22Rv1 (cell line): ENCODE results near the gene PLCB1.

Experiments used
- CTCF ChIP-seq: fragments of 450-650 bp; IDR thresholded peaks from 2 replicates; pipeline ENCODE4 v1.5.1; 2017; ENCODE audit warnings: mild to moderate bottlenecking
- ZFX ChIP-seq: fragments of 450-650 bp; IDR thresholded peaks from 2 replicates; pipeline ENCODE4 v1.6.1; 2017; ENCODE audit warnings: antibody characterized with exemption, borderline replicate concordance

GRCh38 chr20:8877294-8877693, 745.2 kb downstream of the PLCB1 start:
- TF ChIP-seq CTCF (no peak), ZFX (no peak)
